Loucy (cell line): ENCODE results near the gene ZDHHC7.

ENCODE experiments used
- H2AFZ ChIP-seq: fragments of 200-600 bp; sonication (generic); 2 replicates; pipeline ENCODE4 v1.6.0; 2016; ENCODE audit warnings: antibody characterized with exemption, mild to moderate bottlenecking, low read length, moderate library complexity
- H3F3A ChIP-seq: fragments of 200-600 bp; 2 replicates; pipeline ENCODE4 v1.6.0; 2016; ENCODE audit warnings: antibody characterized with exemption, low read depth, mild to moderate bottlenecking
- H3K27me3 ChIP-seq: fragments of 200-600 bp; sonication (generic); 2 replicates; pipeline ENCODE4 v1.6.1; 2014; ENCODE audit warnings: low read length, mild to moderate bottlenecking; ENCODE audit not compliant: insufficient read depth, poor library complexity, severe bottlenecking
- H3K36me3 ChIP-seq: fragments of 200-600 bp; sonication (generic); 2 replicates; pipeline ENCODE4 v1.6.1; 2016; ENCODE audit warnings: low read length; ENCODE audit not compliant: insufficient read depth
- H3K4me1 ChIP-seq: fragments of 200-600 bp; sonication (generic); 2 replicates; pipeline ENCODE4 v1.5.1; 2014; ENCODE audit warnings: low read length, mild to moderate bottlenecking; ENCODE audit not compliant: insufficient read depth, poor library complexity, severe bottlenecking
- H3K4me2 ChIP-seq: fragments of 200-600 bp; sonication (generic); 2 replicates; pipeline ENCODE4 v1.6.0; 2014; ENCODE audit warnings: antibody characterized with exemption, low read length, low read depth, mild to moderate bottlenecking; ENCODE audit not compliant: poor library complexity, severe bottlenecking
- H3K4me3 ChIP-seq: fragments of 200-600 bp; sonication (generic); 2 replicates; pipeline ENCODE4 v1.5.1; 2014; ENCODE audit warnings: low read length, mild to moderate bottlenecking, mixed read lengths; ENCODE audit not compliant: poor library complexity, severe bottlenecking
- H3K79me2 ChIP-seq: fragments of 200-600 bp; sonication (generic); 2 replicates; pipeline ENCODE4 v1.6.1; 2014; ENCODE audit warnings: low read length; ENCODE audit not compliant: insufficient read depth
- H3K9ac ChIP-seq: fragments of 200-600 bp; sonication (generic); 2 replicates; pipeline ENCODE4 v1.6.0; 2014; ENCODE audit warnings: mild to moderate bottlenecking, low read depth, low read length, moderate library complexity; ENCODE audit not compliant: poor library complexity, severe bottlenecking
- H3K9me2 ChIP-seq: fragments of 200-600 bp; sonication (generic); replicated peaks from 2 replicates; pipeline ENCODE4 v1.6.1; 2016; ENCODE audit warnings: low read depth, low read length, mixed read lengths
- H3K9me3 ChIP-seq: fragments of 200-600 bp; sonication (generic); 2 replicates; pipeline ENCODE4 v1.6.1; 2014; ENCODE audit warnings: mild to moderate bottlenecking, antibody characterized with exemption, low read length, low read depth; ENCODE audit not compliant: insufficient read depth
- H4K20me1 ChIP-seq: fragments of 200-600 bp; sonication (generic); 2 replicates; pipeline ENCODE4 v1.6.0; 2014; ENCODE audit warnings: antibody characterized with exemption, low read length, mild to moderate bottlenecking; ENCODE audit not compliant: insufficient read depth, poor library complexity, severe bottlenecking
- EZH2phosphoT487 ChIP-seq: fragments of 200-600 bp; IDR thresholded peaks from 2 replicates; pipeline ENCODE4 v1.6.1; 2018; ENCODE audit warnings: antibody characterized with exemption, mild to moderate bottlenecking, moderate library complexity, borderline replicate concordance
- TF ChIP-seq, protein P1 (sequence below): fragments of 200-600 bp; sonication (generic); conservative IDR thresholded peaks from 2 replicates; pipeline ENCODE4 v1.5.1; 2014; ENCODE audit warnings: mild to moderate bottlenecking, antibody characterized with exemption, low read length

Gene ZDHHC7

DNA sequence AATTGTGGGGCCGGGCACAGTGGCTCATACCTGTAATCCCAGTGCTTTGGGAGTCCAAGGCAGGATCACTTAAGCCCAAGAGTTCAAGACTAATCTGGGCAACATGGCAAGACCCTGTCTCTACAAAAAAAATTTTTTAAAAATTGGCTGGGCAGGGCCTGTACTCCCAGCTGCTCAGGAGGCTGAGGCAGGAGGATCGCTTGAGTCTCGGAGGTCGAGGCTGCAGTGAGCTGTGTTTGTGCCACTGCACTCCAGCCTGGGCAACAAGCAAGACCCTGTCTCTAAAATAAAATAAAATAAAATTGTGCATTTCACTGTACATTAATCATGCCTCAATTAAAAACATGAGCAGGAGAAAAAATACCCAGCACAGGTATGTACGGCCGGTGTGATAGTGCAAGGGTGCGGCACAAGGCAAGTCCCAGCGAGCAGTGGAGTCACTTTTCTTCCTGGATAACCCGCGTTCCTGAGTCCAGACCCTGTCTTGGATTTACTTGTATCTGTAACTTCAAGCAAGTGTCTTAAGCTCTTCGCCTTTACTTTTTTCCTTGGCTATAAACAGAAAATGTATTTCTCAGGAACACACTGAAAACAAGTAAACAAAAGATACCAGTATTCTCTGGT lies 11.4 kb downstream of the ZDHHC7 start:
- H3K4me3 ChIP-seq, result no peak overlapping the region
- no peak overlapping the region for H2AFZ ChIP-seq
- H3K4me1 ChIP-seq, result peaks cover 7% of the 10 kb centered on the region
- peaks cover 68% of the 10 kb centered on the region for H3K79me2 ChIP-seq
- peaks cover 13% of the 10 kb centered on the region; the same call in 1 of the 2 replicates for H3K36me3 ChIP-seq
- TF ChIP-seq, protein P1, sequence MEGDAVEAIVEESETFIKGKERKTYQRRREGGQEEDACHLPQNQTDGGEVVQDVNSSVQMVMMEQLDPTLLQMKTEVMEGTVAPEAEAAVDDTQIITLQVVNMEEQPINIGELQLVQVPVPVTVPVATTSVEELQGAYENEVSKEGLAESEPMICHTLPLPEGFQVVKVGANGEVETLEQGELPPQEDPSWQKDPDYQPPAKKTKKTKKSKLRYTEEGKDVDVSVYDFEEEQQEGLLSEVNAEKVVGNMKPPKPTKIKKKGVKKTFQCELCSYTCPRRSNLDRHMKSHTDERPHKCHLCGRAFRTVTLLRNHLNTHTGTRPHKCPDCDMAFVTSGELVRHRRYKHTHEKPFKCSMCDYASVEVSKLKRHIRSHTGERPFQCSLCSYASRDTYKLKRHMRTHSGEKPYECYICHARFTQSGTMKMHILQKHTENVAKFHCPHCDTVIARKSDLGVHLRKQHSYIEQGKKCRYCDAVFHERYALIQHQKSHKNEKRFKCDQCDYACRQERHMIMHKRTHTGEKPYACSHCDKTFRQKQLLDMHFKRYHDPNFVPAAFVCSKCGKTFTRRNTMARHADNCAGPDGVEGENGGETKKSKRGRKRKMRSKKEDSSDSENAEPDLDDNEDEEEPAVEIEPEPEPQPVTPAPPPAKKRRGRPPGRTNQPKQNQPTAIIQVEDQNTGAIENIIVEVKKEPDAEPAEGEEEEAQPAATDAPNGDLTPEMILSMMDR, result no peak
- TF ChIP-seq EZH2phosphoT487, result no peak
- no peaks in the 10 kb centered on the region for H3K9me2 ChIP-seq
- H3K9ac ChIP-seq, result no peak overlapping the region
- no peak overlapping the region for H3K4me2 ChIP-seq
- no peaks in the 10 kb centered on the region for H3K27me3 ChIP-seq
- no peaks in the 10 kb centered on the region for H3F3A ChIP-seq
- H3K9me3 ChIP-seq, result no peaks in the 10 kb centered on the region
- H4K20me1 ChIP-seq, result peaks cover 19% of the 10 kb centered on the region

DNA sequence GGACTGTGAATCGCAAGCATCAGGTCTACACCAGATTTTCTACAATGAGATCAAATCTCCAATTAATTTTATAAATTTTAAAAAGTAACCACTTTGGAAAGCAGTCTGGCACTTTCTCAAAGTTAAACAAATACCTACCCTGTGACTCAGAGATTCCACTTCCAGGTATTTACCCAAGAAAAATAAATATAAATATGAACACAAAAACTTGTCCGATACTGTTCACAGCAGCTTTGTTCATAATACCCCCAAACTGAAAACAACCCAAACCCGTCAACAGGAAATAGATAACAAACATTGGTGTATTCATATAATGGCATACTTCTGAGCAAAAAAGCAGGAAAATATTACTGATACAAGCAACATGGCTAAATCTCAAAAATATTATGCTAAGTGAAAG lies 12.1 kb downstream of the ZDHHC7 start:
- Histone ChIP-seq H3K4me1 (peaks cover 4% of the 10 kb centered on the region), H3K4me2 (no peak overlapping the region), H3K9me2 (no peaks in the 10 kb centered on the region), H3K36me3 (peaks cover 20% of the 10 kb centered on the region; the same call in 1 of the 2 replicates), H3K9me3 (no peaks in the 10 kb centered on the region), H3K27me3 (no peaks in the 10 kb centered on the region), H4K20me1 (peaks cover 14% of the 10 kb centered on the region), H2AFZ (no peak overlapping the region), H3K9ac (no peak overlapping the region), H3F3A (no peaks in the 10 kb centered on the region), H3K79me2 (peaks cover 61% of the 10 kb centered on the region), H3K4me3 (no peak overlapping the region)
- TF ChIP-seq EZH2phosphoT487, result no peak
- TF ChIP-seq, protein P1, result no peak

DNA sequence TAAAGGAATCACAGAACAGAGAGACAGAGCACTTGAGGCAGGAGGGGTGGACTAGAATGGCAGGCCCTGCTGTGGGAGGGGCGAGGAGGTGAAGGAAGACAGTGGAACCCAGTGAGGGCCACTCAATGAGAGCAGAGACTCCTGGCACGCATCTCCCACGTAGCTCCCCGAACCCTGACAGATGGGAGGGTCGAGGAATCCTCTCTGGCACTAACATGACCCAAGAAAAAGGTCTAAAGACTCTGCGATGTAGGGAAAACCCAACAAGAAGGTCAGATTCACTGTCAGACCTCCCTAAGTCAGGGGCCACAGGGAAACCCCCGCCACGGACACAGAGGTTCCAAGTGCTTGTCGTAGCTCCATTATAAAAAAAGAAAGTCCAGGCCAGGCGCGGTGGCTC lies 15.0 kb downstream of the ZDHHC7 start:
- H3K9ac ChIP-seq, result no peak overlapping the region
- no peaks in the 10 kb centered on the region for H3F3A ChIP-seq
- no peak overlapping the region for H2AFZ ChIP-seq
- H4K20me1 ChIP-seq, result peaks cover 5% of the 10 kb centered on the region
- TF ChIP-seq, protein P1, result no peak
- TF ChIP-seq EZH2phosphoT487, result no peak
- H3K4me1 ChIP-seq, result no peaks in the 10 kb centered on the region
- no peaks in the 10 kb centered on the region for H3K9me2 ChIP-seq
- peaks cover 32% of the 10 kb centered on the region for H3K79me2 ChIP-seq
- H3K9me3 ChIP-seq, result no peaks in the 10 kb centered on the region
- H3K27me3 ChIP-seq, result no peaks in the 10 kb centered on the region
- no peak overlapping the region for H3K4me3 ChIP-seq
- H3K36me3 ChIP-seq, result peaks cover 42% of the 10 kb centered on the region; the same call in 1 of the 2 replicates
- H3K4me2 ChIP-seq, result no peak overlapping the region
